HEK293T (cell line): ENCODE results near the gene RNF111.
A peak's percentile ranks its signal among the peaks of the same experiment; 100 is the strongest.

Experiments
- CTCF ChIA-PET: fragments of 350-600 bp; formaldehyde crosslinking; extraction: SDS; loops from one replicate; lab custom pipeline; 2021; ENCODE audit warnings: antibody characterized with exemption, inconsistent platforms; lab: Yijun Ruan, JAX
- POLR2A ChIA-PET: fragments of 350-600 bp; formaldehyde crosslinking; extraction: SDS; loops from one replicate; lab custom pipeline; 2020; ENCODE audit warnings: antibody characterized with exemption, inconsistent platforms; lab: Yijun Ruan, JAX
- DNase-seq: peaks from one replicate; pipeline ENCODE4 v3.0.0; 2012; ENCODE audit warnings: mixed read lengths; ENCODE audit errors: extremely low spot score
- ARNT ChIP-seq: fragments of 450-650 bp; IDR thresholded peaks from 2 replicates; pipeline ENCODE4 v1.6.1; 2017; ENCODE audit warnings: mild to moderate bottlenecking
- BHLHE40 ChIP-seq: fragments of 450-650 bp; IDR thresholded peaks from 2 replicates; pipeline ENCODE4 v1.6.1; 2016; ENCODE audit warnings: mild to moderate bottlenecking, moderate library complexity, borderline replicate concordance
- CTBP1 ChIP-seq: fragments of 450-650 bp; IDR thresholded peaks from 2 replicates; pipeline ENCODE4 v1.6.1; 2016; ENCODE audit warnings: borderline replicate concordance
- ELF4 ChIP-seq: fragments of 450-650 bp; IDR thresholded peaks from 2 replicates; pipeline ENCODE4 v1.6.1; 2017; ENCODE audit warnings: antibody characterized with exemption
- FOXA1 ChIP-seq: fragments of 450-650 bp; IDR thresholded peaks from 2 replicates; pipeline ENCODE4 v1.6.1; 2016; ENCODE audit warnings: mild to moderate bottlenecking
- FOXK2 ChIP-seq: fragments of 450-650 bp; IDR thresholded peaks from 2 replicates; pipeline ENCODE4 v1.6.1; 2016; ENCODE audit warnings: mild to moderate bottlenecking
- FOXM1 ChIP-seq: fragments of 450-650 bp; IDR thresholded peaks from 2 replicates; pipeline ENCODE4 v1.6.1; 2017; ENCODE audit warnings: mild to moderate bottlenecking, borderline replicate concordance
- HDGF ChIP-seq: fragments of 450-650 bp; IDR thresholded peaks from 2 replicates; pipeline ENCODE4 v1.6.1; 2017; ENCODE audit warnings: antibody characterized with exemption, borderline replicate concordance
- L3MBTL2 ChIP-seq: fragments of 450-650 bp; conservative IDR thresholded peaks from 2 replicates; pipeline ENCODE4 v1.6.1; 2016; ENCODE audit warnings: mild to moderate bottlenecking
- LEF1 ChIP-seq: fragments of 450-650 bp; IDR thresholded peaks from 2 replicates; pipeline ENCODE4 v1.6.1; 2017; ENCODE audit warnings: mild to moderate bottlenecking, borderline replicate concordance
- NFRKB ChIP-seq: fragments of 450-650 bp; IDR thresholded peaks from 2 replicates; pipeline ENCODE4 v1.6.1; 2016; ENCODE audit warnings: mild to moderate bottlenecking, moderate library complexity
- SP1 ChIP-seq: fragments of 450-650 bp; IDR thresholded peaks from 2 replicates; pipeline ENCODE4 v1.6.1; 2017
- SUZ12 ChIP-seq: fragments of 450-650 bp; IDR thresholded peaks from 2 replicates; pipeline ENCODE4 v1.6.1; 2016; ENCODE audit warnings: mild to moderate bottlenecking
- TARDBP ChIP-seq: fragments of 450-650 bp; IDR thresholded peaks from 2 replicates; pipeline ENCODE4 v1.6.1; 2016
- ZNF384 ChIP-seq: fragments of 450-650 bp; IDR thresholded peaks from 2 replicates; pipeline ENCODE4 v1.6.1; 2016
- TF ChIP-seq, protein P1 (sequence below): fragments of 450-650 bp; IDR thresholded peaks from 2 replicates; pipeline ENCODE4 v1.6.1; 2016

RNF111 gene

DNA sequence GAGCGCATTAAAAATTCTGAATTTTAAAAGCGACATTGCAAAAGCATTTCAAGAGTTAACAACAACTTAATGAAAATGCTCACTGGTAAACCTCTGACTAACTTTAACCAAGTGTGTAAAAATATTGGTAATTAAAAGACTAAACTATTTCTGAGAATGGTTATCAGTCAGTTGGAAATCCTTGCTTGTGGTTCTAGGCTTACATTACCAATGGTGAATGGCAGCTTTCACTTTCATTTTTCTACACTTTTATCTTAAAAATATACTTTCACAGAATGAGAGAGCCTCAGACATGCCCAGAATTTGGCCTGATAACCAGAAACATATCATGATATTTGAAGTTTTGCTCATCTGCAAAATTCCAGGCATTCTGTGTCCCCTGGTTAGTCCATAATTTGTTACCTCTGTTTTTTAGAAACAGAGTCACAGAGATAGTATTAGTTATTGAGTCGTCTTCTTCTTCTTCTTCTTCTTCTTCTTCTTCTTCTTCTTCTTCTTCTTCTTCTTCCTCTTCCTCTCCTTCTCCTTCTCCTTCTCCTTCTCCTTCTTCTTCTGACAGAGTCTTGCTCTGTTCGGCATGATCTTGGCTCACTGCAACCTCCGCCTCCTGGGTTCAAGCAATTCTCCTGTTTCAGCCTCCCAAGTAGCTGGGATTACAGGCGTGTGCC, 5.5 kb upstream of the RNF111 start:
- ChIA-PET CTCF (no interaction called here), POLR2A (interaction anchor here (0.6 kb wide), 1 partner anchor 154 kb away, joined by 3 read pairs; no protein-coding TSS in a partner anchor)
- TF ChIP-seq FOXM1 = no peak
- no peak for TF ChIP-seq ELF4
- DNase-seq = no peak

DNA sequence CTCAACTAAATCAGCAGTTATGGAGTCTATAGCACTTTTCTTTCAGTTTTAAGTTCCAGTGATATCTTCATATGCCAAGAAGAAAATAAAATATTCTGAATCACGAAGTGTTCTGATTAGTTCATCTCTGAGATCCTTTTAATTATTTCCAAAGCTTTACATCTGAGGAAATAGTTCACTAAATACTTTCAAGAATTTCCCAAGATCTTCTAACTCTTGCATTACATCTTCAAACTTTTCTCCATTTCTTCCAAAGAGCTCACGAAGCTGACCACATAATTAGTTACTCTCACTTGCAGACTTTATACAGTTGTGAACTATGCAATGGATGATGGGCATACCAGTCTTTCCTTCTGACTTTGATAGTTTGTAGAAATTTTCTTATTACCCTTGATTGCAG, 4.2 kb upstream of the RNF111 start:
- DNase-seq = no peak
- ChIA-PET POLR2A (no interaction called here), CTCF (no interaction called here)
- TF ChIP-seq FOXM1 (no peak), SUZ12 (no peak), SP1 (no peak), ZNF384 (no peak), CTBP1 (no peak), TARDBP (no peak), BHLHE40 (no peak), HDGF (no peak), NFRKB (no peak), ELF4 (no peak), FOXK2 (no peak)
- TF ChIP-seq, protein P1, sequence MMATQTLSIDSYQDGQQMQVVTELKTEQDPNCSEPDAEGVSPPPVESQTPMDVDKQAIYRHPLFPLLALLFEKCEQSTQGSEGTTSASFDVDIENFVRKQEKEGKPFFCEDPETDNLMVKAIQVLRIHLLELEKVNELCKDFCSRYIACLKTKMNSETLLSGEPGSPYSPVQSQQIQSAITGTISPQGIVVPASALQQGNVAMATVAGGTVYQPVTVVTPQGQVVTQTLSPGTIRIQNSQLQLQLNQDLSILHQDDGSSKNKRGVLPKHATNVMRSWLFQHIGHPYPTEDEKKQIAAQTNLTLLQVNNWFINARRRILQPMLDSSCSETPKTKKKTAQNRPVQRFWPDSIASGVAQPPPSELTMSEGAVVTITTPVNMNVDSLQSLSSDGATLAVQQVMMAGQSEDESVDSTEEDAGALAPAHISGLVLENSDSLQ = no peak

DNA sequence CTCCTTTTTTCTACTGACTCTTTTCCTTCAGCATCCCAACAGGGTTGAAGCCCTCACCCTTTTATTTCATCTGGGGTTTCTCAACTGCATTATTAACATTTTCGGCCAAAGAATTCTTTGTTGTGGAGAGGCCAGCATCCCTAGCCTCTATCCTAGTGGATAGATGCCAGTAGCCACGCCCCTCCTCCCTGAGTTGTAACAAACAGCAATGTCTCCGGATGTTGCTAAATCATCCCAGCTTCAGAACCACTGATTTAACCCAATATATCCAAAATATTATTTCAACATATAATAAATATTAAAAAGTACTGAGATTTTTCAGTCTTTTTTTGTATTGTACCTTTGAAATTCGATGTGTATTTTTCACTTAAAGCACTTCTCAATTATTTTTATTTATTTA, 2.0 kb upstream of the RNF111 start:
- no peak for DNase-seq
- TF ChIP-seq L3MBTL2 (no peak), TARDBP (no peak), LEF1 (no peak), BHLHE40 (no peak), FOXM1 (no peak), ARNT (no peak), SP1 (no peak), ZNF384 (no peak)
- CTCF ChIA-PET = no interaction called here
- POLR2A ChIA-PET = no interaction called here

DNA sequence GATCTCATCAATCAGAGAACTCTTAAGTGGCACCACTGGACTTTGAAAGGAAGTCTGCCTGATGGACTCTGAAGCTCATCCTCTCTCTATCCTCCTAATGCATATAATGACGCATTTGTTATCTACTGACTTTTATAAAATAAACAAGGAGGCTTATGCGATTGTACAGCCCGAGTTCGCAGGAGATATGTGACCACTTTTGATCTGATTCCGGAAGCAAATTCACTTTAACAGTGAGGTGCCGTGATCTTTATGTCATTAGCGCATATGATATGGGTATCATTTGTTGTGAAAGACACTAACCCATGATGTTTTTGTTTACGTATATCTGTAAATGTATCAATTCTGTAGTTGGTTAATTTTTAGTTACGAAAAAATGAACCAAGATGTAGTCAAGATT, 427 bp upstream of the RNF111 start:
- no peak for DNase-seq
- POLR2A ChIA-PET = no interaction called here
- TF ChIP-seq NFRKB = no peak
- TF ChIP-seq BHLHE40 = no peak
- CTCF ChIA-PET = no interaction called here

DNA sequence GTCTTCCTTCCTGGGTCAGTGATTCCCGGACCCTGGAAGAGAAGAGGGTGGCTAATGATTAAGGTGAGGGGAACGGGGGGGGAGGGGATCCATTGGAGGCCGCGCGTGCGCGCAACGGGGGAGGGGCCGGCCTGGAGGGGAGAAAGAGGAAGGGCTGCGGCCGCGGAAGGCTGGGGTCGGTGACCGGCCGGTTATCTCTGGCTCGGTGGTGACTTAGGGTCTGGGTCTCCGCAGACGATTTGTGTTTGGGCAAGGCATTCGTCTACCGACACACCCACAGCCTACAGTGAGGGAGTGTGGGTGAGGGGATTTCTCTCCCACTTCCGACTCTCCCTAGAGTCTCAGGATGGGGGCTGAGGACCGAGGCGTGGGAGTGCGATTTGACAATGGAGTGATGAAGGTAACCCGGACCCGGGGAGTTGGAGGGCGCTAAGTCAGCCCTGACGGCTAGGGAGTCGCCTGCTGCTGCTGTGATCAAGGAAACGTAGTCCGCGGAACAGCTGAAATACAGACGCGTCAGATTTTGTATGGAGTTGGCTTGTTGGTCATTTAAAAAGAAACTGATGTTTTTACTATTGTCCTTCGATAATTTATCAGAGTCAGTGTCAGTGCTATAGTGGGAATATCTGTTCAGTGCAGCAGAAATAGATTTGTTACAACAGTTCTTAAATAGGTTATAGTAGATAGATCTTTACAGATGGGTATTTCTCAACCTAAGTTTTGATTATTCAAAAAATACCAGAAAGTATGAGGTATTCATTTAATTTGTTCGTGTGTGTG, 733 bp downstream of the RNF111 start:
- peak; percentile 49 for DNase-seq
- POLR2A ChIA-PET = no interaction called here
- CTCF ChIA-PET = no interaction called here
- no peak for TF ChIP-seq HDGF
- TF ChIP-seq, protein P1 = 0 out of 2 replicates have a peak, but pooled peaks have one; percentile 2

DNA sequence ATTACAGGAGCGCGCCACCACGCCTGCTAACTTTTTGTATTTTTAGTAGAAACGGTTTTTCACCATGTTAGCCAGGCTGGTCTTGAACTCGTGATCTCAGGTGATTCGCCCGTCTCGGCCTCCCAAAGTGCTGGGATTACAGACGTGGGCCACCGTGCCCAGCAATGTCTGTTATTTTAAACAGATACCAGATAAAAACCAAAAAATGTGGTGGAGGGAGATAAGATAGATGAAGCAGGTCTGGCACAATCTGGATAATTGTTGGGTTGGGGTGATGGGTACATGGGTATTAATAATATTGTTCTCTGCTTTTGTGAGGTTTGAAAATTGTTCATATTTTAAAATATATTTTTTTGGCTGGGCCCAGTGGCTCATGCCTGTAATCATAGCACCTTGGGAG, 4.7 kb downstream of the RNF111 start:
- no peak for DNase-seq
- CTCF ChIA-PET = no interaction called here
- TF ChIP-seq L3MBTL2 (no peak), ARNT (no peak), LEF1 (no peak), ELF4 (no peak), ZNF384 (no peak), TARDBP (no peak), FOXK2 (no peak), BHLHE40 (no peak), FOXA1 (no peak), SUZ12 (no peak), SP1 (no peak)
- POLR2A ChIA-PET = no interaction called here

DNA sequence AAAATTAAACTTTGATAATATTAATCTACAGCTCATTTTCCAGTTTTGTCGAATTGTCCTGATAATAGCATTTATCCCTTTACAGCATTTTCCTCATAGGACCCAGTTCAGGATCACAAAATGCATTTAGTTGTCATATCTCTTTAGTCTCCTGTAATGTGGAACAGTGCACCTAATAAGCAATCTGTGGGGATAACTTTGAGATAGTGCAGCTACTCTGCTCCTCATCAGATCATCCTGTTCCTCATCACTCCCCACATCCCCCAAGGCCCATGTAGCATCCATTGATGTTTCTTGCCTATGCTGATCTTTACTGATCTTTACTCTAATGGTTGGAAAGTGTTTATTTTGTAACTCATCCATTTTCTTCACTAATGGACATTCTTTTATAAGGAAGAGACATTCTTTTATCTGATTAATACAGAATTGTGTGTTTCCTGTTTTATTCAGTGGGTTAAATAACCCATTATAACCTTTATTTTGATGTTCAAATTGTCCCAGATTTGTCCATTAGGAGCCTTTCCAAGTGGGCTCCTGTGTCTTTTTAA, 7.5 kb downstream of the RNF111 start:
- CTCF ChIA-PET = interaction anchor here (0.6 kb wide), 1 partner anchor 1963 kb away, joined by 3 read pairs; no protein-coding TSS in a partner anchor
- DNase-seq = no peak
- POLR2A ChIA-PET = no interaction called here
- no peak for TF ChIP-seq ARNT
- no peak for TF ChIP-seq CTBP1
- TF ChIP-seq SUZ12 = no peak
- TF ChIP-seq, protein P1 = no peak
- TF ChIP-seq LEF1 = no peak
- no peak for TF ChIP-seq FOXM1
- no peak for TF ChIP-seq NFRKB
- TF ChIP-seq ELF4 = no peak
- TF ChIP-seq FOXK2 = no peak
- no peak for TF ChIP-seq HDGF
- TF ChIP-seq ZNF384 = no peak
- no peak for TF ChIP-seq TARDBP
- TF ChIP-seq SP1 = no peak
- TF ChIP-seq L3MBTL2 = no peak
- no peak for TF ChIP-seq FOXA1
- no peak for TF ChIP-seq BHLHE40
